ENCODE measurements around the gene AFAP1. TPM values are rescaled to one million over a fixed set of nuclear protein-coding genes. Genes with fewer than 3 reads are reported as not detected.

Gene AFAP1
- total RNA-seq, 5 donors from 2014 or later (not counting 1 experiment from before 2014, with no cell fraction given): 4.8 to 34.8 (median 20.3) TPM

DNA sequence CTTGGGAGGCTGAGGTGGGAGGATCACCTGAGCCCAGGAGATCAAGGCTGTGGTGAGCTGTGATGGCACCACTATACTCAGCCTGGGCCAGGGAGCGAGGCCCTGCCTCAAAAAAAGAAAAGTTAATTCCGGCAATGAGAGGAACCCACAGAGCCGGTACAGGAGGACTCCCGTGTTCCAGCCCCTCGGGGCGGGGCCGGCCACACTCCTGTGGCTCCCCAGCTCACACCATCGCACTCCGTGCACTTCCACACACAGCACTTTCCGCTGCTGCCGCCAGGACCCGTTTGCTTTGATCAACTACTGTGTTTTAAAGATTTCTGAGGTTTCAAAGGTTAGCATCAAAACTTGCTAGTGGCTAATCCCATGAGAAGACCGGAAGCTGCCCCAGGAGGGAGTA is 171.7 kb downstream of the AFAP1 start:
- H3K27me3 Mint-ChIP-seq: no peaks in the 10 kb centered on the region
- DNase-seq (no peak), ATAC-seq (replicated peaks in 1 of 4) (no peak)
- Histone ChIP-seq H3K4me3 (ENCODE audit: control insufficient read depth in 1 of 2, extremely low read depth in 1 of 2, low read length in 1 of 2) (no peak overlapping the region), H3K27me3 (replicated peaks in 1 of 2; ENCODE audit: control insufficient read depth in 2 of 2, extremely low read depth in 1 of 2, insufficient read depth in 2 of 2, low read length in 1 of 2) (no peaks in the 10 kb centered on the region), H3K27ac (ENCODE audit: low read length) (no peak overlapping the region), H3K4me1 (ENCODE audit: control insufficient read depth in 1 of 2, extremely low read depth in 1 of 2, insufficient read depth in 2 of 2, low read length in 2 of 2) (peaks cover 7 to 19% of the 10 kb centered on the region in 2 experiments), H3K36me3 (ENCODE audit: control insufficient read depth in 2 of 2, extremely low read depth in 1 of 2, insufficient read depth in 1 of 2, low read length in 1 of 2) (peaks cover 0 to 26% of the 10 kb centered on the region in 2 donors), H3K9me3 (no peaks in the 10 kb centered on the region)
- H3K36me3 Mint-ChIP-seq: peaks cover 43% of the 10 kb centered on the region
- WGBS (ENCODE audit: insufficient coverage): 83% methylated on average over 5 of the region's 13 CpGs
- ChIA-PET CTCF (interaction anchor here in 1 of 2 donors (1.8 kb wide), 1 partner anchor 34 kb away, joined by 8 read pairs; no protein-coding TSS in a partner anchor), POLR2A (interaction anchor here in 1 of 2 donors (0.6 kb wide), 1 partner anchor 929 kb away, joined by 6 read pairs; no protein-coding TSS in a partner anchor)
- no peak overlapping the region for H3K4me3 Mint-ChIP-seq
- H3K9me3 Mint-ChIP-seq: no peaks in the 10 kb centered on the region
- H3K27ac Mint-ChIP-seq: no peak overlapping the region
- peaks cover 20 to 30% (median 22%) of the 10 kb centered on the region in 3 donors for H3K4me1 Mint-ChIP-seq

DNA sequence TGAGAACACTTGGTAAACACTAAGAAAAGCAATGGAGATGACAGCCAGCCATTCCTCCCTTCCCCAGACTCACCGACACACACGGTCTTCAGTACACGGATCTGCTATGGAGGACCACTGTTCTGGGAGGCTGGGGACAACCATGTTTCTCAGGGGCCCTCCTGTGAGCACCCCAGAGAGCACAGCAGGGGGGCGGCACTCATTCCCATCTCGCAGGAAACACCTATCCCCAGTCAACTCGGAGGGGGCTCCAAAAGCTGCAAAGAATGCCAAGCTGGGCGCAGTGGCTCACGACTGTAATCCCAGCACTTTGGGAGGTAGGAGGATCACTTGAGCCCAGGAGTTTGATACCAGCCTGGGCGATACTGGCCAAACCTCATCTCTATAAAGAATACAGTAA is 172.1 kb downstream of the AFAP1 start:
- CTCF ChIA-PET: interaction anchor here in 1 of 2 donors (1.8 kb wide), 1 partner anchor 35 kb away, joined by 8 read pairs; no protein-coding TSS in a partner anchor
- Mint-ChIP-seq H3K27ac (no peak overlapping the region), H3K4me1 (peaks cover 20 to 27% (median 22%) of the 10 kb centered on the region in 3 donors), H3K27me3 (no peaks in the 10 kb centered on the region), H3K36me3 (peaks cover 40% of the 10 kb centered on the region), H3K4me3 (no peak overlapping the region), H3K9me3 (no peaks in the 10 kb centered on the region)
- peaks cover 7 to 20% of the 10 kb centered on the region in 2 experiments for H3K4me1 ChIP-seq (ENCODE audit: control insufficient read depth in 1 of 2, extremely low read depth in 1 of 2, insufficient read depth in 2 of 2, low read length in 2 of 2)
- POLR2A ChIA-PET: interaction anchor here in 1 of 2 donors (0.6 kb wide), 1 partner anchor 929 kb away, joined by 6 read pairs; no protein-coding TSS in a partner anchor
- WGBS (ENCODE audit: insufficient coverage): no CpG with 5 or more reads among the region's 9 CpGs
- no peaks in the 10 kb centered on the region for H3K9me3 ChIP-seq
- ATAC-seq (replicated peaks in 1 of 4): no peak
- H3K36me3 ChIP-seq (ENCODE audit: control insufficient read depth in 2 of 2, extremely low read depth in 1 of 2, insufficient read depth in 1 of 2, low read length in 1 of 2): peaks cover 0 to 27% of the 10 kb centered on the region in 2 donors
- H3K27ac ChIP-seq (ENCODE audit: low read length): no peak overlapping the region
- no peaks in the 10 kb centered on the region for H3K27me3 ChIP-seq (replicated peaks in 1 of 2; ENCODE audit: control insufficient read depth in 2 of 2, extremely low read depth in 1 of 2, insufficient read depth in 2 of 2, low read length in 1 of 2)
- no peak for DNase-seq
- no peak overlapping the region for H3K4me3 ChIP-seq (ENCODE audit: control insufficient read depth in 1 of 2, extremely low read depth in 1 of 2, low read length in 1 of 2)

DNA sequence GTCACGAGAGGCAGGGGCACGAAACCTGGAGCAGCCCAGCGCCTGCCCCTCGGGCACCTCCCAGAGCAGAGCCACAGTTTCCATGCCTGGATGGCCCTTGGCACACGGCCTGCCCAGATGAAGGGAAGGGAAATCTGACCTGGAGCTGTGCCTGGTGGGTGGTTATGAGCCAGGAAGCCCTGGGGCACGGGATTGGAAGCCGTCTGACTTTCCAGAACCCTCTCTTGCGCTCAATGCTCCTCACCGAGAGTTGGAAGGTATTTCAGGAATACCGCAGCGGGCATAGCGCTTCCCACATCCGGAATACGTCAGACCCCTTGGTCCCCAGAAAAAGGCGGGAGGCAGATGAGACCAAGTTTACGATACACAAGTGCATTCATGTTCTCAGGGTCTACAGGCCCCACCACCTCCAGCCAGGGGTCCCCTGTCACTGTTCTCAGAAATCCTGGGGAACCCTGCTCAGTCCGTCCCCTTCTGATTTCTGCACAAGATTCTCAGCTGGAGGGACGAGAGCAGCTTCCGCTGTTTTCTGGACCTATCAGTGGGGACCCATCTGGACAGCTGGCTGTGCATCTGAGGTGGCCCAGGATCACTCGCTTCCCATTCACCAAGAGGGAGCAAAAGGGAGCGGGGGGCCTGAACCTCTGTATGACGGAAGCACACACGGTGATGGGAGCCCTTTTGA is 172.9 kb downstream of the AFAP1 start:
- H3K36me3 Mint-ChIP-seq: peaks cover 35% of the 10 kb centered on the region
- no peak overlapping the region for H3K4me3 Mint-ChIP-seq
- 86% methylated on average over 22 of the region's 23 CpGs for WGBS (ENCODE audit: insufficient coverage)
- DNase-seq (no peak), ATAC-seq (replicated peaks in 1 of 4) (no peak)
- H3K9me3 ChIP-seq: no peaks in the 10 kb centered on the region
- H3K9me3 Mint-ChIP-seq: no peaks in the 10 kb centered on the region
- no peaks in the 10 kb centered on the region for H3K27me3 ChIP-seq (replicated peaks in 1 of 2; ENCODE audit: control insufficient read depth in 2 of 2, extremely low read depth in 1 of 2, insufficient read depth in 2 of 2, low read length in 1 of 2)
- ChIA-PET POLR2A (no interaction called here), CTCF (interaction anchor here in 1 of 2 donors (1.8 kb wide), 1 partner anchor 36 kb away, joined by 8 read pairs; no protein-coding TSS in a partner anchor)
- no peak overlapping the region for H3K27ac ChIP-seq (ENCODE audit: low read length)
- peaks cover 0 to 26% of the 10 kb centered on the region in 2 donors for H3K36me3 ChIP-seq (ENCODE audit: control insufficient read depth in 2 of 2, extremely low read depth in 1 of 2, insufficient read depth in 1 of 2, low read length in 1 of 2)
- no peak overlapping the region for H3K27ac Mint-ChIP-seq
- H3K4me3 ChIP-seq (ENCODE audit: control insufficient read depth in 1 of 2, extremely low read depth in 1 of 2, low read length in 1 of 2): no peak overlapping the region
- H3K27me3 Mint-ChIP-seq: no peaks in the 10 kb centered on the region
- H3K4me1 Mint-ChIP-seq: peaks cover 21 to 24% (median 21%) of the 10 kb centered on the region in 3 donors
- peaks cover 7 to 28% of the 10 kb centered on the region in 2 experiments for H3K4me1 ChIP-seq (ENCODE audit: control insufficient read depth in 1 of 2, extremely low read depth in 1 of 2, insufficient read depth in 2 of 2, low read length in 2 of 2)

DNA sequence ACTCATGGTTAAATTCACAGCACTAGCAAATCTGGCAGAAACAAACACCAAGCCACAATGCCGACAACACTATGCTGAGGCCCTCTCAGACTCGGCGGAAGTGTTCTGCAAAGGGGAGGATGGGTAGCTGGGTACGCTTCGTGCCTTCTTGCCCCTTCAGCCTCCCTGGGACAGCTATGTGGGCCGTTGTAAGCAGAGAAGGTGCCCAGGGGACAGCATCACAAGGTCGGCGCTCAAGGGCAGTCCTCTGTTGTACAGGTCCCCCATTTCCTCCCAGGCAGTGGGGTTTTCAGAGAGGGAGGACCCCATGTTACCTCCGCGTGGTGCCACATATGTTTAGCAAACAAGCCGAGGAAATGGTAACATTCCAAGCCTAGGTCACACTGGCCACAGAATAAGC is 173.6 kb downstream of the AFAP1 start:
- 94% methylated on average over 8 of the region's 11 CpGs for whole genome bisulfite sequencing (ENCODE audit: insufficient coverage)
- ChIA-PET POLR2A (no interaction called here), CTCF (no interaction called here)
- ATAC-seq (replicated peaks in 1 of 4): no peak
- no peak for DNase-seq
- Histone ChIP-seq H3K27me3 (replicated peaks in 1 of 2; ENCODE audit: control insufficient read depth in 2 of 2, extremely low read depth in 1 of 2, insufficient read depth in 2 of 2, low read length in 1 of 2) (no peaks in the 10 kb centered on the region), H3K27ac (ENCODE audit: low read length) (no peak overlapping the region), H3K36me3 (ENCODE audit: control insufficient read depth in 2 of 2, extremely low read depth in 1 of 2, insufficient read depth in 1 of 2, low read length in 1 of 2) (peaks cover 0 to 26% of the 10 kb centered on the region in 2 donors), H3K4me3 (ENCODE audit: control insufficient read depth in 1 of 2, extremely low read depth in 1 of 2, low read length in 1 of 2) (no peak overlapping the region), H3K9me3 (no peaks in the 10 kb centered on the region), H3K4me1 (ENCODE audit: control insufficient read depth in 1 of 2, extremely low read depth in 1 of 2, insufficient read depth in 2 of 2, low read length in 2 of 2) (peaks cover 4 to 28% of the 10 kb centered on the region in 2 experiments)
- no peak overlapping the region for H3K4me3 Mint-ChIP-seq
- H3K27me3 Mint-ChIP-seq: no peaks in the 10 kb centered on the region
- H3K4me1 Mint-ChIP-seq: peaks cover 17 to 25% (median 21%) of the 10 kb centered on the region in 3 donors
- no peak overlapping the region for H3K27ac Mint-ChIP-seq
- H3K9me3 Mint-ChIP-seq: no peaks in the 10 kb centered on the region
- H3K36me3 Mint-ChIP-seq: peaks cover 35% of the 10 kb centered on the region

DNA sequence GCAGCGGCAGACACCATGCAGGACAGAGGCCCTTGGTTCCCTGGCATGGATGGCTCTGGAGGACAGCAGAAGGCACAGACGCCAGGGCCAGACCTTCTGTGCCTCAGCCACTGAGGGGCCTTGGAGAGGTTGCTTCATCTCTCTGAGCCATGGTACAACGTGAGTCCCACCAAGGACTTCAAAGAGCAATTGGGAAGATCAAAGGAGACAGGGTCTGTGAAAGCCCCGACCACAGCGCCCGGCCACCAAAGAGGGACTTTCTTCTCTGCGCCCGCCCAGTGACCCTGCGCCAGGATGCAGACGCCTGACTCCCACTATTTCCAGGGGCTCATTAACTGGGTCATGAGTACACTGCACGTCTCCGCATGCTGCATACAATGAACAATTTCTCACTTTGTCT is 174.0 kb downstream of the AFAP1 start:
- DNase-seq: no peak
- Mint-ChIP-seq H3K9me3 (no peaks in the 10 kb centered on the region), H3K4me1 (peaks cover 13 to 21% (median 17%) of the 10 kb centered on the region in 3 donors), H3K27me3 (no peaks in the 10 kb centered on the region), H3K27ac (no peak overlapping the region), H3K4me3 (no peak overlapping the region), H3K36me3 (peaks cover 32% of the 10 kb centered on the region)
- no peak overlapping the region for H3K4me3 ChIP-seq (ENCODE audit: control insufficient read depth in 1 of 2, extremely low read depth in 1 of 2, low read length in 1 of 2)
- H3K9me3 ChIP-seq: no peaks in the 10 kb centered on the region
- ATAC-seq (replicated peaks in 1 of 4): no peak
- ChIA-PET POLR2A (no interaction called here), CTCF (no interaction called here)
- H3K4me1 ChIP-seq (ENCODE audit: control insufficient read depth in 1 of 2, extremely low read depth in 1 of 2, insufficient read depth in 2 of 2, low read length in 2 of 2): peaks cover 1 to 28% of the 10 kb centered on the region in 2 experiments
- peaks cover 0 to 28% of the 10 kb centered on the region in 2 donors for H3K36me3 ChIP-seq (ENCODE audit: control insufficient read depth in 2 of 2, extremely low read depth in 1 of 2, insufficient read depth in 1 of 2, low read length in 1 of 2)
- H3K27ac ChIP-seq (ENCODE audit: low read length): no peak overlapping the region
- no peaks in the 10 kb centered on the region for H3K27me3 ChIP-seq (replicated peaks in 1 of 2; ENCODE audit: control insufficient read depth in 2 of 2, extremely low read depth in 1 of 2, insufficient read depth in 2 of 2, low read length in 1 of 2)
- 86% methylated on average over 10 of the region's 12 CpGs for WGBS (ENCODE audit: insufficient coverage)

DNA sequence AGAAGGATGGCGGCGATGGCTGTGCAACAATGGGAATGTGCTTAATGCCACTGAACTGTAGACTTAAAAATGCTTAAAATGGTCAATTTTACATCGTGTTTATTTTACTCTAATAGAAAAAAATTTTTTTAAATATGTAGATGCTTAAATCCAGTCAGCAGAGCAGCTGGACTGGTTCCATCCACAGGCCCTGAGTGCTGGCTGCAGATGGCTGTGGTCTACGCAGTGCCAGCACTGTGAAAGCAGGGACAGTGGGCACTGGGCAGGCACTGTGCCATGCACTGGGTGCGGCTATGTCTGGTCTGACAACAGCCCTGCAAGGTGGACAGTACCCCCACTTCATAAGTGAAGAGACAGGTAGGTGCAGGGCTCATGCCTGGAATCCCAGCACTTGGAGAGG is 175.2 kb downstream of the AFAP1 start:
- no peaks in the 10 kb centered on the region for H3K9me3 Mint-ChIP-seq
- ChIA-PET POLR2A (no interaction called here), CTCF (no interaction called here)
- H3K27me3 Mint-ChIP-seq: no peaks in the 10 kb centered on the region
- no peak overlapping the region for H3K27ac Mint-ChIP-seq
- peaks cover 7 to 20% (median 19%) of the 10 kb centered on the region in 3 donors for H3K4me1 Mint-ChIP-seq
- ATAC-seq (replicated peaks in 1 of 4) (no peak), DNase-seq (no peak)
- no peaks in the 10 kb centered on the region for H3K9me3 ChIP-seq
- no peaks in the 10 kb centered on the region for H3K27me3 ChIP-seq (replicated peaks in 1 of 2; ENCODE audit: control insufficient read depth in 2 of 2, extremely low read depth in 1 of 2, insufficient read depth in 2 of 2, low read length in 1 of 2)
- H3K27ac ChIP-seq (ENCODE audit: low read length): no peak overlapping the region
- no peak overlapping the region for H3K4me3 Mint-ChIP-seq
- H3K36me3 ChIP-seq (ENCODE audit: control insufficient read depth in 2 of 2, extremely low read depth in 1 of 2, insufficient read depth in 1 of 2, low read length in 1 of 2): peaks cover 0 to 29% of the 10 kb centered on the region in 2 donors
- H3K4me1 ChIP-seq (ENCODE audit: control insufficient read depth in 1 of 2, extremely low read depth in 1 of 2, insufficient read depth in 2 of 2, low read length in 2 of 2): peaks cover 9 to 32% of the 10 kb centered on the region in 2 experiments
- WGBS (ENCODE audit: insufficient coverage): 100% methylated on average over 3 of the region's 5 CpGs
- no peak overlapping the region for H3K4me3 ChIP-seq (ENCODE audit: control insufficient read depth in 1 of 2, extremely low read depth in 1 of 2, low read length in 1 of 2)
- H3K36me3 Mint-ChIP-seq: peaks cover 23% of the 10 kb centered on the region
